Stimulated activated CD4-positive, alpha-beta T cell treated with anti-CD3 and anti-CD28 coated beads, Interleukin-1b, Interleukin-23, amount 100 ng/mL, for 1 hour (primary cell): ENCODE data around the gene DNAH14.
"Not testable (repeated sequence)": the region's sequence is repeated elsewhere in the genome, so short reads cannot be mapped to it uniquely, and the experiment has no call there.

ENCODE experiments used
- DNase-seq, 2 donors: peaks; one replicate each; pipeline ENCODE4 v3.0.0-alpha.2; 2020; ENCODE audit warnings: low read depth in 2 of 2

DNAH14 gene

GRCh38 chr1:225347123-225347683 lies 417.7 kb downstream of the DNAH14 start:
- no peak for DNase-seq

- no peak for DNase-seq
Measured at GRCh38 chr1:225348400-225348799, 418.9 kb downstream of the DNAH14 start.

GRCh38 chr1:225349826-225350225 lies 420.4 kb downstream of the DNAH14 start:
- no peak for DNase-seq

- DNase-seq = no peak
Measured at GRCh38 chr1:225350872-225351271, 421.4 kb downstream of the DNAH14 start.

- DNase-seq = no peak
Measured at GRCh38 chr1:225354906-225355305, 425.4 kb downstream of the DNAH14 start.

- DNase-seq = no peak
Measured at GRCh38 chr1:225355863-225356262, 426.4 kb downstream of the DNAH14 start.

- no peak for DNase-seq
Measured at GRCh38 chr1:225360119-225360518, 430.6 kb downstream of the DNAH14 start.

GRCh38 chr1:225361176-225361575 lies 431.7 kb downstream of the DNAH14 start:
- no peak for DNase-seq

GRCh38 chr1:225362805-225363204 lies 433.3 kb downstream of the DNAH14 start:
- no peak for DNase-seq

- DNase-seq = no peak
Measured at GRCh38 chr1:225364439-225364838, 435.0 kb downstream of the DNAH14 start.

GRCh38 chr1:225366018-225366417 lies 436.5 kb downstream of the DNAH14 start:
- no peak for DNase-seq

GRCh38 chr1:225366552-225366951 lies 437.1 kb downstream of the DNAH14 start:
- no peak for DNase-seq

- DNase-seq = no peak
Measured at GRCh38 chr1:225368036-225368552, 438.6 kb downstream of the DNAH14 start.

- DNase-seq = no peak
Measured at GRCh38 chr1:225371366-225372010, 442.0 kb downstream of the DNAH14 start.

- DNase-seq = no peak
Measured at GRCh38 chr1:225373155-225373554, 443.7 kb downstream of the DNAH14 start.

- DNase-seq = no peak
Measured at GRCh38 chr1:225374996-225375395, 445.5 kb downstream of the DNAH14 start.

- no peak for DNase-seq
Measured at GRCh38 chr1:225378880-225379279, 449.4 kb downstream of the DNAH14 start.

- DNase-seq = no peak
Measured at GRCh38 chr1:225380691-225381090, 451.2 kb downstream of the DNAH14 start.

GRCh38 chr1:225386860-225387259 lies 457.4 kb downstream of the DNAH14 start:
- DNase-seq = not testable (repeated sequence)

- no peak for DNase-seq
Measured at GRCh38 chr1:225388372-225388771, 458.9 kb downstream of the DNAH14 start.

GRCh38 chr1:225389843-225390242 lies 460.4 kb downstream of the DNAH14 start:
- no peak for DNase-seq

GRCh38 chr1:225396357-225396756 lies 466.9 kb downstream of the DNAH14 start:
- DNase-seq = no peak

- DNase-seq = no peak
Measured at GRCh38 chr1:225400968-225401367, 471.5 kb downstream of the DNAH14 start.
